Gastroesophageal sphincter (tissue), 4 donors: ENCODE measurements around the gene IGLL5. TPM values are rescaled to one million over a fixed set of nuclear protein-coding genes. Genes with fewer than 3 reads are reported as not detected.
A peak's percentile ranks its signal among the peaks of the same experiment; 100 is the strongest.

Experiments used
- ATAC-seq: fragments of 150-250 bp; one replicate; pipeline ENCODE4 v1.9.1; 2016; ENCODE audit warnings: mild to moderate bottlenecking, moderate library complexity
- H3K27ac ChIP-seq, 4 donors: fragments of 200-600 bp; sonication (generic) in 3 of 4; 1 replicate in 3 of 4; 2 replicates in 1 of 4; pipeline ENCODE4 v1.5.1; 2016 to 2019
- H3K27me3 ChIP-seq: fragments of 200-600 bp; sonication (generic); one replicate; pipeline ENCODE4 v1.5.1; 2019
- H3K36me3 ChIP-seq, 2 donors: fragments of 200-600 bp; sonication (generic); one replicate each; pipeline ENCODE4 v1.5.1; 2019; ENCODE audit warnings: control low read depth in 1 of 2
- H3K4me1 ChIP-seq, 3 donors: fragments of 200-600 bp; sonication (generic); 1 replicate in 2 of 3; 2 replicates in 1 of 3; pipeline ENCODE4 v1.5.1; 2016 to 2019; ENCODE audit warnings: control low read depth in 2 of 3
- H3K4me3 ChIP-seq, 2 donors: fragments of 200-600 bp; sonication (generic); one replicate each; pipeline ENCODE4 v1.5.1; 2019; ENCODE audit warnings: mild to moderate bottlenecking in 1 of 2, moderate library complexity in 1 of 2
- H3K9me3 ChIP-seq, 3 donors: fragments of 200-600 bp; sonication (generic); one replicate each; pipeline ENCODE4 v1.5.1; 2017 to 2019; ENCODE audit warnings: control low read depth in 2 of 3
- EP300 ChIP-seq: sonication (generic); formaldehyde crosslinking; IDR thresholded peaks from one replicate; pipeline ENCODE4 v1.6.1; 2017; ENCODE audit warnings: antibody characterized with exemption, mild to moderate bottlenecking
- POLR2A ChIP-seq, 2 donors: fragments of 450-650 bp; IDR thresholded peaks; one replicate each; pipeline ENCODE4 v1.6.1; 2017; ENCODE audit warnings: antibody characterized with exemption in 2 of 2, mild to moderate bottlenecking in 2 of 2, moderate library complexity in 1 of 2
- POLR2AphosphoS5 ChIP-seq: sonication (generic); formaldehyde crosslinking; IDR thresholded peaks from one replicate; pipeline ENCODE4 v1.6.1; 2017; ENCODE audit warnings: antibody characterized with exemption
- WGBS, 2 donors: methylation state at CpG; one replicate each; pipeline ENCODE4 v1.1.5; 2018; ENCODE audit warnings: low coverage in 1 of 2; 5-methylcytosine and 5-hydroxymethylcytosine counted together
- total RNA-seq, 4 donors: library from RNA; depleted of rRNA; stranded (reverse); fragments of >200 nt; gene quantifications; one replicate each; pipeline ENCODE4 v1.1.0, GENCODE V29; 2016
- TF ChIP-seq, protein P1 (sequence below), 4 experiments: fragments of 200-600 bp in 2 of 4; fragments of 450-650 bp in 2 of 4; sonication (generic) in 1 of 4; IDR thresholded peaks; one replicate each; pipeline ENCODE4 v1.5.1; 2017 to 2019; ENCODE audit warnings: antibody characterized with exemption in 4 of 4, mild to moderate bottlenecking in 2 of 4, moderate library complexity in 2 of 4

Gene IGLL5
- total RNA-seq, 4 donors from 2014 or later: 4.1 TPM; not detected in 3

DNA sequence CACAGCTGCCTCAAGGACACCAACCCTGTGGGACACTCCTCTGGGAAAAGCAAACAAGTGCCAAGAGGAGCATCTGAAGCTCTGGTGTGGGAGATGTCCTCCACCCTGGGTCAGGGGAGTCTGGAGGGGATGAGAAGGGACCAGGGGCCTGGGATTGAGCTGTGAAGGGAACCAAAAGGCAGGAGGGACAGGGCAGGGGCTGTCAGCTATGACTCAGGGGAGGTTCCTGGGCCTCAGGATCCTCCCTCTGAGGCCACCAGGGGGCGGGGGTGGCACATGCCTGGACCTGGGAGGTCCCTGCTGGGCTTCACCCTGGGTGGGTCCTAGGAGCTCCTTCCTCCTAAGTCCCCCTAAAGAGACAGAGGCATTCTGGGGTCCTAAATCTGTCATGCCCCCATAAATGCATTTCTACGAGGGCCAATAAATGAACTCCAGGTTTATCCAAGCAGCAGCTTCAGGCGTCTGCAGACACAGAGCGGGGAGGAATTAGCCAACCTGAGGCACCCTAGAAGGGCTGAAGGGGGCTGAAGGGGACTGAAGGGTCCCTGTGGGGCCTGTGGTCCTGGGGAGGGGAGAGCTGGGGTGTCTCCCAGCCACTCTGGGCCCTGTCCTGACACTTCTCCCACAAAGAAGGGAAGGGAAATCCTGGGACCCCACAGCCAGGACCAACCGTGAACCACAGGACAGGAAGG lies 31.9 kb upstream of the IGLL5 start:
- TF ChIP-seq, protein P1, sequence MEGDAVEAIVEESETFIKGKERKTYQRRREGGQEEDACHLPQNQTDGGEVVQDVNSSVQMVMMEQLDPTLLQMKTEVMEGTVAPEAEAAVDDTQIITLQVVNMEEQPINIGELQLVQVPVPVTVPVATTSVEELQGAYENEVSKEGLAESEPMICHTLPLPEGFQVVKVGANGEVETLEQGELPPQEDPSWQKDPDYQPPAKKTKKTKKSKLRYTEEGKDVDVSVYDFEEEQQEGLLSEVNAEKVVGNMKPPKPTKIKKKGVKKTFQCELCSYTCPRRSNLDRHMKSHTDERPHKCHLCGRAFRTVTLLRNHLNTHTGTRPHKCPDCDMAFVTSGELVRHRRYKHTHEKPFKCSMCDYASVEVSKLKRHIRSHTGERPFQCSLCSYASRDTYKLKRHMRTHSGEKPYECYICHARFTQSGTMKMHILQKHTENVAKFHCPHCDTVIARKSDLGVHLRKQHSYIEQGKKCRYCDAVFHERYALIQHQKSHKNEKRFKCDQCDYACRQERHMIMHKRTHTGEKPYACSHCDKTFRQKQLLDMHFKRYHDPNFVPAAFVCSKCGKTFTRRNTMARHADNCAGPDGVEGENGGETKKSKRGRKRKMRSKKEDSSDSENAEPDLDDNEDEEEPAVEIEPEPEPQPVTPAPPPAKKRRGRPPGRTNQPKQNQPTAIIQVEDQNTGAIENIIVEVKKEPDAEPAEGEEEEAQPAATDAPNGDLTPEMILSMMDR (IDR thresholded peaks at IDR 0.05): peak in 1 of 4 experiments; percentile 34
- TF ChIP-seq POLR2A (IDR thresholded peaks at IDR 0.05) (no peak), EP300 (no peak), POLR2AphosphoS5 (no peak)
- Histone ChIP-seq H3K4me3 (no peak overlapping the region), H3K27ac (no peak overlapping the region), H3K27me3 (peaks cover 62% of the 10 kb centered on the region), H3K4me1 (no peaks in the 10 kb centered on the region), H3K9me3 (no peaks in the 10 kb centered on the region), H3K36me3 (no peaks in the 10 kb centered on the region)
- WGBS, 2 donors: 28% methylated on average over 2 of the region's 5 CpGs; no CpG with 5 or more reads in 1 of the 2 donors
- ATAC-seq: no peak

DNA sequence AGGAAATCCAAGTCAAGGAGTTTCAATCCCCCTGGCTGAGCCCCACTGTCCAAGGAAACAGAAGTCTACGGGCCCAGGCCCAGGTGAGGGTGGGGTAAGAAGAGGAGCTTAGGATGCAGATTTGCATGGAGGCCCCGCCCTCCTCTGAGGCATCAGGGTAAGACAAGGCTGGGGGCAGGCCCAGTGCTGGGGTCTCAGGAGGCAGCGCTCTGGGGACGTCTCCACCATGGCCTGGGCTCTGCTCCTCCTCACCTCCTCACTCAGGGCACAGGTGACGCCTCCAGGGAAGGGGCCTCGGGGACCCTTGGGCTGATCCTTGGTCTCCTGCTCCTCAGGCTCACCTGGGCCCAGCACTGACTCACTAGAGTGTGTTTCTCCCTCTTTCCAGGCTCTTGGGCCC lies 31.3 kb upstream of the IGLL5 start:
- Histone ChIP-seq H3K36me3 (no peaks in the 10 kb centered on the region), H3K9me3 (no peaks in the 10 kb centered on the region), H3K27me3 (peaks cover 62% of the 10 kb centered on the region), H3K27ac (no peak overlapping the region), H3K4me1 (no peaks in the 10 kb centered on the region), H3K4me3 (no peak overlapping the region)
- WGBS, 2 donors: no CpG with 5 or more reads among the region's 6 CpGs
- ATAC-seq: no peak
- TF ChIP-seq, protein P1 (IDR thresholded peaks at IDR 0.05): no peak
- TF ChIP-seq EP300 (no peak), POLR2AphosphoS5 (no peak), POLR2A (IDR thresholded peaks at IDR 0.05) (no peak)

DNA sequence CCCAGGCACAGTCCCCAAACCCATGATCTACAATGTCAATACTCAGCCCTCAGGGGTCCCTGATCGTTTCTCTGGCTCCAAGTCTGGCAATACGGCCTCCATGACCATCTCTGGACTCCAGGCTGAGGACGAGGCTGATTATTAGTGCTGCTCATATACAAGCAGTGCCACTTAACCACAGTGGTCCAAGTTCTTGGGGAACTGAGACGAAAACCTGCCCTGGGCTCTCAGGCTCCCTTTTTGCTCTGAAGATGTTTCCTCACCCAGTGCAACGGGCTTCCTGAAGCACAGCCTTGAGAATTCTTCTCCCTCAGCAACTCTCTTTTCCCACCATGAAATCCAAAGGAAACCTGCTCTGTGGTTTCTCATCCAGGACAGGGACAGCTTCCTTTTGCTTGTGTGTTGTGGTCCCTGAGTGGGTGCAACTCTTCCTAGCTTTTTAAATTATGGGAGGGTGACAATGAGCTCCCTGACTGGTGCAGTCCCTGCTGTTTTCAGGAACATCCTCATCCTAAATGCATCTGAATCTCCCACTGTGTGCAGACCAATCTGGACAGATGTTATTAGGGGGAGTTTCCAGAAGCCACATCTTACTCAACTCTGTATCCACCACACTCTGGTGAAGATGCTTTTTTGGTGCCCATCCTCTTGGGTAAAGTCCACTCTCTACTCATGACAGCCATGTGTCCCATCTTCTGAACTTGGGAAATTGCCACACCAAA lies 30.6 kb upstream of the IGLL5 start:
- Histone ChIP-seq H3K4me1 (no peaks in the 10 kb centered on the region), H3K36me3 (no peaks in the 10 kb centered on the region), H3K9me3 (no peaks in the 10 kb centered on the region), H3K27me3 (peaks cover 55% of the 10 kb centered on the region), H3K27ac (no peak overlapping the region), H3K4me3 (no peak overlapping the region)
- WGBS, 2 donors: 92% methylated on average over 5 of the region's 5 CpGs
- ATAC-seq: no peak
- TF ChIP-seq, protein P1 (IDR thresholded peaks at IDR 0.05): no peak
- TF ChIP-seq POLR2AphosphoS5 (no peak), EP300 (no peak), POLR2A (IDR thresholded peaks at IDR 0.05) (no peak)

DNA sequence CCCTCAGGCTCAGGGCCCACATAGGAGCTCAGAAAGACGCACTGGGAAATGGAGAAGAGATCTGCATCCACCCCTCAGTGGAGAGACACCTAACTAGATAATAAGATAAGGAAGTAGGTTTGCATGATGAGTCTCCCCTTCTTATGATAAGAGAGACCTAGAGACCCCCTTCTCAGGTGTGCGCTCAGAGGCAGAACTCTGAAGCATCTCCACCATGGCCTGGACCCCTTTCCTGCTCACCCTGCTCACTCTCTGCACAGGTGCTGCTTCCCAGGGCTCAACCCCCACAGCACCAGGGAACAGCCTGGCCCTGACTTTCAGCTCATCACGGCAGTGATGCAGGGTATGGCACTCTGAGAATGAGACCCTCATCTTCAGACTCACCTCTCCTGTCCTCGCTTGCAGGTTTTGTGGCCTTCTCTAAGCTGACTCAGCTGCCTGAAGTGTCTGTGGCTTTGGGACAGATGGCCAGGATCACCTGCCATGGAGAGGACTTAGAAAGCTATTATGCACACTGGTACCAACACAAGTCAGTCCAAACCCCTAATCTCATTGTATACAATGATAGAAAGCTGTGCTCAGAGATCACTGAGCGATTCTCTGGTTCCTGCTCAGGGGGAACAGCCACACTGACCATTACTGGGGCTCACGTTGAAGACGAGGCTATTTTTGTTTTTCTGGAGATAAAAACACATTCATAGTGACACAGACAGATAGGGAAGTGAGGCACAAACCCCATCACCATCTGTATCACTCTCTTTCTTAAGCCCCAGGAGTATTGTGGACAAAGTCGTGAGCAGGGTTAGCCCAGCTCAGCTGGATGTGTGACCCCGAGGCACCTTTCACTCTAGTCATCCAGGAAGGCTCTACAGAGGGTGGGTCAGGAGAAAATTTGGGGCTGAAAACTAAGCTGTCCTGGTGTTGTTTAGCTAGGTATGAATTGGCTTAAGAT lies 29.7 kb upstream of the IGLL5 start:
- Histone ChIP-seq H3K4me1 (no peaks in the 10 kb centered on the region), H3K27me3 (peaks cover 47% of the 10 kb centered on the region), H3K4me3 (no peak overlapping the region), H3K9me3 (no peaks in the 10 kb centered on the region), H3K27ac (no peak overlapping the region), H3K36me3 (no peaks in the 10 kb centered on the region)
- TF ChIP-seq, protein P1 (IDR thresholded peaks at IDR 0.05): no peak
- no peak for TF ChIP-seq EP300
- no peak for TF ChIP-seq POLR2A (IDR thresholded peaks at IDR 0.05)
- no peak for TF ChIP-seq POLR2AphosphoS5
- 60 to 64% methylated on average over 4 to 5 of the region's 9 CpGs for WGBS, 2 donors
- ATAC-seq: no peak
